NCI-H510A treated with DMSO at 0.1 percent for 48 hours (cell line): Measurements from ENCODE around the gene UMOD.
"Not testable (repeated sequence)": the region's sequence is repeated elsewhere in the genome, so short reads cannot be mapped to it uniquely, and the experiment has no call there.

Experiments
- DNase-seq: peaks from one replicate; lab custom pipeline; 2025; lab: John Stamatoyannopoulos, UW

Gene UMOD

DNA sequence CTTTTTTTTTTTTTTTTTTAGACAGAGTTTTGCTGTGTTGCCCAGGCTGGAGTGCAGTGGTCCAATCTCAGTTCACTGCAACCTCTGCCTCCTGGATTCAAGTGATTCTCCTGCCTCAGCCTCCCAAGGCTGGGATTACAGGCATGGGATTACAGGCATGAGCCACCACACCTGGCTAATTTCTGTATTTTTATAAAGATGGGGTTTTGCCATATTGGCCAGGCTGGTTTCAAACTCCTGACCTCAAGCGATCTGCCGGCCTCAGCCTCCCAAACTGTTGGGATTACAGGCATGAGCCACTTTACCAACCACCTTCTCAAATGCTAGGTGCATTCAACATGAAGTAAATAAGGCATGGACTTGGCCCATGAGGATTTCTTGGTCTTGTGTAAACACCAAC, 31.5 kb downstream of the UMOD start:
- not testable (repeated sequence) for DNase-seq

DNA sequence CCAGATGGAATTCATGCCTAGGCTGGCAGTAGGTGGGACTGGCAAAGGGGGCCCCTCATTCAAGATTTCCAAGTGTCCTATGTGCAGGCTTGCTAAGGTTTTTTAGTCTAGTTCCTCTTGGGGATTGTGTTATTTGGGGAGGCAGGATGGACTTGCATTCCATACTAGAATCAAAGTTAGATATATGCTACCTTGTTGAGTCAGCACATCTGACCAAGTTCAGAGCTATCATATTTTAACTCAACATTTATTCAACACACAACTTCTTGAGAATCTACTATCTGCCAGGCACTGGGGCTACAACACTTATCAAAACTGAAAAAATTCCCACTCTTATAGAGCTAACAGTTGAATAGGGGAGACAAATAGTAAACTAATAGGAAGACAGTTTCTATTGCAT, 31.9 kb downstream of the UMOD start:
- DNase-seq, result no peak

DNA sequence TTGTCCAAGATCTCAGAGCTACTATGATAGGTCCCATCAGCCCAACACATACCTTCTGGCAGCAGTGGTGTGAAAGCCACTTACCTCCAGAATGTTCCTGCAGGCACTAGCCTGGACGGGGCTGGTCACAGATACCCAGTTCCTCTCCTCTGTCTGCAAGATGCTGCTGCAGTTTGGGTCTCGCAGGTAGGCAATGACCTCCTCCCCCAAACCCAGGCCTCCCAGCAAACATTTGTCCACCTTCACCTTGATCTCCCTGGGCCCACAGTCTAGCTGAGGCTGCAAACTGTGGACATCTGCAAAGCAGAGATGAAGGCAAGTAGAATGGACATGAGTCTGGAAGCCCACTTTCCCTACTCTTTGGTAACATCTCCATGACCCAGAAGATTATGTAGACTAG, 32.3 kb downstream of the UMOD start:
- DNase-seq, result no peak

DNA sequence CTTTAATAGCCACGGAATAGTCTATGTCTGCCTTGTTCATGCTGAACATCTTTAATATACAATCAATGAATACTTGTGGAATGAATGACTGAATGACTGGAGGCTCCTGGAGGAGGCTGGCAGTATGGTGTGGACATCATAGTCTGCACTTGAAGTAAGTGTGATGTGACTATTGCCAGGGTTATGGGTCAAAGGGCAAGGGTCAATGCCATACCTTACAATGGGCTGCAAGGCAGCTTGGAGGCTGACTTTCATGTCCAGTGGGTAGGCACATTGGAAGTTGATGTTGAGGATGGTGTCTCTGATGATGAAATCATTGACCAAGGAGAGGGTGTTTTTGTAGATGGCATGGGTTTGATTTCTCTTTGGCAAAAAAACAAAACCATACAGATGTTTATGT, 33.1 kb downstream of the UMOD start:
- no peak for DNase-seq

DNA sequence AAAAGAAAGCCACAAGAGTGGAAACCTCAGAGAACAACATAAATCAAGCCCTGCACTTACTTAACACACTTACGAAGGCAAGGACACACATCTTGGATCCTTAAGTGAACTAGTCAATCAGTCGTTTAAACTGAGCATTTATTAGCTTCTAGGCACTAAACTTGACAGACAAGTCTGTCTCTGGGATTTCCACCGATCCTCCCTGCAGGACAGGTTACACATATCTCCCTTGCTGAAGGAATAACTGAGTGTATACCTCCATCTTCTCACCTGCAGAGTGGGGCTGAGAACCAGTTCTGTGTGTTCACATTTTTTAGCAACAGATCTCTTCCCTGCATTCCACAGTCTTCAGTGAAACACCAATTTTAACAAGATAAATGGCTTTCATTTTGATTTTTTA, 34.1 kb downstream of the UMOD start:
- no peak for DNase-seq

DNA sequence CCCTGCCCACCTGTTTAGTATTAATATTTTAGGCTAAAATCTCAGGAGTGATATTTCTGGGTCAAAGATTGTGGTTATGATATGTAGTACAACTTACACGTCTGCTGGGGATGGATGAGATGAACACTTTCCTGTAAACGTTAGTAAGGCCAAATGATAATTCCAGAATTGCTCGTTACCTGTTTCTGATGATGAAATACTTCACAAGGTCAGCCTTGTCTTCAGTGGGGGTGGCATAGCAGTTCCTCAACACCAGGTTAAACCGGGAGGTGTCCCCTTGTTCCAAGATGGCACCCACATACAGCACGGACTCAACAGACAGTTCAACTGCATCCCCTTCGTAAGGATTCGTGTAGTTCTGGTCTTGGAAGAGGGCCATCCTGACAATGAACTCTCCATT, 34.5 kb downstream of the UMOD start:
- DNase-seq, result no peak

DNA sequence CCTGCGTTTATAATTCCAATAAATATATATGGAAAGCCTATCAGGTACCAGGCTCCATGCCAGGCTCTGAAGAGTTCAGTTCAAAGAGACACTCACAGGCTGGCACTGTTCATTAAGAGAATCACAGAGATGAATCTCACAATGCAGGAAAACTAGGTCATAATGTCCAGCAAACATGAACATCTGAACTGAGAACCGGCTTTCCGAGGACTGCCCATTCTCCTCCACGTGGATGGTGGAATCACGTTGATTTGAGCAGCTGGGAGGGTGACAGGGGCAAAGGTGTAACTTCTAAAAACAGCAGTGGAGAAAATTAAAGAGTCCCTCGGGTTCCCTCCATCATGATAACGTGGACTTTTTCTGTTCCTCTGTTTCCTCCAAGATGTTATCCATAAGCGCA, 35.4 kb downstream of the UMOD start:
- DNase-seq, result no peak

DNA sequence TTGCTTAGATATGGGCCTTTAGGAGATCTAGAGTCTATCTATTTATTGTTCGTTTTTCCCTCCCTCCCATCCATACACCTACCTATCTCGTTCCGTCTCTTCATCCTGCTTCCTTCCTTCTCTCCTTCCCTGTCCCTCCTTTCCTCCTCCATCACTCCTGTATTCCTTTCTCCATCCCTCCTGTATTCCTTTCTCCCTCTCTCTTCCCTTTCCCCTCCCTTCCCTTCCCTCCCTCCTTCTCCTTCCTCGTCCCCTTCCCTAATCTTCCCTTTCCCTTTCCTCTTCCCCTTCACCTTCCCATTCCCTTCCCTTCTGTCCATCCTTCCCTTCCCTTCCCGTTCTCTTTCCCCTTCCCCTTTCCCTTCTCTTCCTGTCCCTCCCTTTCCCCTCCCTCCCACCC, 35.8 kb downstream of the UMOD start:
- no peak for DNase-seq

DNA sequence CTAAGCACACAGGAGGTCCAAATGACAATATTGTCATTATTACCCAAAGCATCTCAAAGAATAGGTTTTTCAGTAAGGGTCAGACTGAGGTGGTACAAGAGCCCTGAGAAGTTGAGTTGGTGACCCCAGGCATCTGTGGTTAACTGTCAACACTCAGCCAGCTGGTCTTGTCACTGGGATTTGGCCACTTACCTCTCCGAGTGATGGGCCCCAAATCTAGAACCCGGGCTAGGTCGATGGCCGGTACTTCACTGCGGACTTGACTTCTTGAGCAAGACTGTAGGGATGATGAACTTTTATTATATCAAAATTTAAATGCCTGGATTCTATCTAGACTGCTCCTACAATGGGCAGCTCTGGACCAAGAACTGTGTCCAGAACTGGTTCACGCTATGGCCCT, 36.8 kb downstream of the UMOD start:
- no peak for DNase-seq

DNA sequence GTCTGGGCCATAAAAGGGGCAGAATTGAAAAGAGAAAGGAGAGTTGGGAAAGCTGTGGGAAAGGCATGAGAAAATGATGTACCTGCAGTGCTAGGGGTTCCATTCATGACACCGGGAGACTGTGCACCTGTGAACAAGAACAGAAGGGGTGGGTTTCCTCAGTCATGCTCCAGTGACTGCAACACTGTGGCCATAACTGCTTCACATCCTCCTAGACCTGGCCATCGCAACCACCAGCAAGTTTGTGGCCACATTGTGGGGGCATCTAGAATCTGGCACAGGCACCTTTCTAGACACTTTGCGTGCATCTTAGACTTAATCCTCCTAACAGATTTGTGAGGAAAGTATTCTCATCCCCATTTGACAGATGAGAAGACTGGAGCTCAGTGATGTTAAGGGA, 37.9 kb downstream of the UMOD start:
- DNase-seq, result no peak

DNA sequence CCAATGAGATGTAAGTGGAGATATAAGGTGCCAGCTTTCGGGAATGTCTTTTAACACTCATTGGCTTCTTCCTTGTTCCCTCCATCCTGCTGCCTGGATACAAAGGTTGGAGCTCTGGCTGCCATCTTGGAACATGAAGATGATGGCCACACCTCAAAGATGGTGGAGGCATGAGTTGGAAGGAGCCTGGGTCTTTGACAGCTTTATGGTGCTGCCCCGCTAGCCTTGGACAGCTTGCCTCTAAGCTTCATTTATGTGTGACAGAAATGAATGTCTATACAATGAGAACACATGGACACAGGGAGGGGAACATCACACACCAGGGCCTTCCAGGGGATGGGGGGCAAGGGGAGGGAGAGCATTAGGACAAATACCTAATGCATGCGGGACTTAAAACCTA, 38.8 kb downstream of the UMOD start:
- DNase-seq, result no peak

DNA sequence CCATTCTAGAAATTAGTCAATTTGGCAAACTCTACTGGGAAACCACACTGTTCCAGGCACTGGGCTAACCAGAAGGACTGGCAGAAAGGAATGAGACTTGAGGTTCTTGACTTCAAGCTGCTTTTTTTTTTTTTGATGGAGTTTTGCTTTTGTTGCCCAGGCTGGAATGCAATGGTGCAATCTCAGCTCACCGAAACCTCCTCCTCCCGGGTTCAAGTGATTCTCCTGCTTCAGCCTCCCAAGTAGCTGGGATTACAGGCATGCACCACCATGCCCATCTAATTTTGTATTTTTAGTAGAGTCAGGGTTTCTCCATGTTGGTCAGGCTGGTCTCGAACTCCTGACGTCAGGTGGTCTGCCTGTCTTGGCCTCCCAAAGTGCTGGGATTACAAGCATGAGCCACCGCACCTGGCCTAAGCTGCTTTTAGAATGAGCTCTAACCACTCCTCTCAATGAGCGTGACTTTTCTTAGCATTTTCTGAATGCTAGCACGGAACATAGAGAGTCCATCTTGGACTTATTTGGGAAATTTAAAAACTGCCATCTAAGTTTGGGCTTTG, 39.9 kb downstream of the UMOD start:
- not testable (repeated sequence) for DNase-seq

DNA sequence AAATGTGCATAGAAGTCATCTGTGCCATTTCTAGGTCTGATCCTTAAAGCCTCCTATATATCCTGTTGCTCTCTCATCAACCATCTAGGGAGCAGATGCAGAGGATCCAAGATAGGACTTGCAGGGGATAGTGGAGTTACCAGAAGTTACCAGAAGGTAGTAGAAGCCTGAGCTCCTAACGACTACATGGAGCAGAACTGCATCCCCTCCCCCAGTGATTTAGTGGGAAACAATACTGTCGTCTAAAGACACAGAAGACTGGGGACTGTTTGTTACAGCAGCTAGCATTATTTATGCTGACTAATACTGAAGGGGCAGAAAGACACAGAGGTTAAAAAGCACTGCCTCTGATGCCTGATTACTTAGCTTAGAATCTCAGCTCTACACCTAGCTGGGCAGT, 41.0 kb downstream of the UMOD start:
- DNase-seq, result no peak

DNA sequence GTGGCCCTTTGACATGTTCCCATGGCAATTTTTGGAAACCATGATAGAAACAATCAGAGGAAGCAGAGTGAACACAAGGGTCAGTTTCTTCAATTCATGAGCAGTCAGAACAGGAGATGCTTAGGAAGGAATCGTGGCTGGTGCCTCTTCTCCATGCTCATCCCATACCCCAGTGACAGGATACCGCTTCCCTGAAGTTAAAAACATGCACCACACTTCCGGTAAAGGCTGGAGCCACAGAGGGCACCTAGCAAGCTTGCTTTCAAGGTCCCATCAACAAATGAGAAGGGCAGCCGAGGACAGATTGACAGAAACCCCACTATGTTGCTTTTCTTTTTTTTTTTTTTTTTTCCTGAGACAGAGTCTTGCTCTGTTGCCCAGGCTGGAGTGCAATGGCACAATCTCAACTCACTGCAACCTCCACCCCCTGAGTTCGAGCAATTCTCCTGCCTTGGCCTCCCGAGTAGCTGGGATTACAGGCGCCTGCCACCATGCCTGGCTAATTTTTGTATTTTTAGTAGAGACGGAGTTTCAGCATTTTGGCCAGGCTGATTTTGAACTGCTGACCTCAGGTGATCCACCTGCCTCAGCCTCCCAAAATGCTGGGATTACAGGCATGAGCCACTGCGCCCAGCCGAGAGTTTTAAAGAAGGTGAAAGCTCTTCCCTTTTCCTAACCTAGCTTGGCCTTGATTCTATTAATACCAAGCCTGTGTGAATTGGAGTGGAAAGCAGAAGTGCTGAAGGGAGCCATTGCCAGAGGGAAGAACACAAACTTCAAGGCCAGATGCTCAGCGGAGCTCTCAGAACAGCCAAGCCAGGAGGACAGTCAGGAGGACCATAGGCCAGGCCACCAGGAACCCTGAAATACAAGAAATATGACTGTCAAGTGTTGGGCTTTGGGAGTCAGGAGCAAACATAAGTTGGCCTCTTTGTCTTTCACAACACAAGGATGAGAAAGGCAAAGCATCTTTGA, 41.8 kb downstream of the UMOD start:
- DNase-seq, result no peak

DNA sequence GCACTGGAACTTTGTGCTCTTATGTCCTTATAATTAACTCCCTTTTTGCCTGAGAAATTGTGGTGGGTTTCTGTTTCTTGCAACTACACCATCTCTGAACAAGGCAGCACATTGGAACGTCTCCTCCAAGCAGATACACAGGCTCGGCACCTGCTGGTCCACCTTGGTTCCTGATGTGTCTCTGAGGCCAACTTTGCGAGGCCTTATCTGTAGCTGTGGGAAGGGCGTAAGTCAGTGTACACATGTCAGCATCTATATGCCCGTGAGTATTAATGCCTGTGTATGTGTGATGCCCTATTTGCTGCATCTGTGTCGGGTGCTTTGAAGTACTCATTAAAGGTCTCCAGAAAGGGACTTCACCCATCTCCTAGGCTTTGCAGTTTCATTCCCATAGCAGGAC, 42.7 kb downstream of the UMOD start:
- DNase-seq, result no peak

DNA sequence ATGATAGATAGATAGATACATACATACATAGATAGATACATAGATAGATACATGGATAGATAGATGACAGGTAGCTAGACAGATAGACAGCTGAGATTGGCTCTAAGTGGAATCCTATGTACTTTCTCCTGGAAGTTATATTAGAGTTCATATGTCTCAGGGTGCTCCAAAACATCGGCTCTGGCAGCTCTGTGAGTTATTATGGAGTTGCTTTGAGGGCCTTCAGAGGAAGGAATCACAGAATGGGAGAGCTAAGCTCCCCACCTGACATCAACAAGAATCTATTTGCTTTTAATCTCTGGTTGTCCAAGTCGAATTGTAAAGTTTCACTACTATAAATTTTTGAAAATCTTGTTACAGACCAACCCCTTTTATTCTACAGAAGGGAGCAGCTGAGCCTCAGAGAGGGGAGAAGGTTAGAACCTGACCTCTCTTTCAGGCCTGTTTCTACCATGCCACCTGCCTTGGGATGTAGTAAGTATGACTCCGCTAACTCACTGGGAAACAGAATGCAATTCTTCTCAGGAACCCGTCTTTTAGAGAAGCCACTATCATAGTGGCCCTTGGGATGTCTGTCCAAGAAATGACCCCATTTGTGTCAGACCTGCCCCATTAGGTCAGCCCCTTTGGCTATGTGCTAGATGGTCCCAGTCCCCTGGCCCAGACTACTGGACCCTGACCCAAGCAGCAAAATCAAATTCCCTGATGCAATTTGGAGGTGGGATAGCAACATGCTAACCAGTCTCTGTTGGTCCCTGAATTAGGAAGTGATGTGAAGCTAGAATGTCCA, 43.5 kb downstream of the UMOD start:
- no peak for DNase-seq

DNA sequence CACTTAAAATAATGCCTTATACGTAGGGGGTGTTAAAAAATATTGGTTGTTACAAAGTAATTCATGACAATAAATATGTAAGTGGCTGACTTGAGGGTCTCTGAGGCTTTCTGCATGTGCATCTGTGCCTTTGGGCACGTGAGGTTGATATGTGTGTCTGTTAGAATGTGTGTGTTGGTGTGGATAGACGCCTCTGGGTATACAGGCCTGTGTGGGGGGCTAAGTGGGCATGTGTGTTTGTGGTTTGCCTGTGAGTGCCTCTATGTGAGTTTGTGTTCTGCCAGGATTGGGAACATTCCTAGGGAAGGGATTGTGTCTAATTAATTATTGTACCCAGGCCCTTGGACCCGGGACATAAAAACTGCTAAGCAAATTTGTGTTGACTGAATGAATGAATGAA, 44.2 kb downstream of the UMOD start:
- no peak for DNase-seq

DNA sequence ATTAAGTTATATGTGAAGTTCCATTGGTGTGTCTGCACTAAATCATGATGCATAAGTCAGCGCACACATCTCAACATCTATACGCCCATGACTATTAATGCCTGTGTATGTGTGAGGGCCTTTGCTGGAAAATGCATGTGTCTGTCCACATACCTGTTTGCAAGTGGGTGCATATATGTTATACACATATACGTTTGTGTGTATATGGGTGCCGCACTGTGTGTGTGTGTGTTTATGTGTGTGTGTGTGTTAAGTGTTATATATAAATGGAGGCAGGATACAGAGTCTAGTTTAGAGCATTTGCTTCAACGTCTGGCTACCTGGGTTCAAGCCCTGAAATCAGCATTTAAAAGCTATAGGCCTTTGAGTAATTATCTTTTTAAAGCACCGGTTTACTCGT, 44.7 kb downstream of the UMOD start:
- no peak for DNase-seq

DNA sequence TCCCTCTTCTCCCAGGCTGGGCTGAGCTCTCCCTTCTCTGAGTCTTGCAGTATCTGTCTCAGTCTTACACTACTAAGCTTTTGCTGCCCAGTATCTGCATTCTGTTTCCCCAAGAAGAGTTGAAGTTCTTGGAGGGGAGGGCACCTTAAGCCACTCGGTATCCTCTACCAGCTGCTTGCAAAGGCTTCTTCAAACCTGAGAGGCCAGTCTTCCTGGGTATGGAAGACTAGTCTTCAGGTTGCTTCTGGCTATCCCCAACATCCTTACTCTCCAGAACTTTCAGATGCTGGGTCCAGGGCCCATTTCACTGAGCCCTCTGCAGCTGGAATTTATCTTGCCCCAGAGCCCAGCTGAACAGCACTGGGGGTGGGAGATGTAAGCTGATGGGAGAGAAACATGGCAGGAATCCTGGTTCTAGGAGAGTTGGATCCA, 45.3 kb downstream of the UMOD start:
- no peak for DNase-seq

DNA sequence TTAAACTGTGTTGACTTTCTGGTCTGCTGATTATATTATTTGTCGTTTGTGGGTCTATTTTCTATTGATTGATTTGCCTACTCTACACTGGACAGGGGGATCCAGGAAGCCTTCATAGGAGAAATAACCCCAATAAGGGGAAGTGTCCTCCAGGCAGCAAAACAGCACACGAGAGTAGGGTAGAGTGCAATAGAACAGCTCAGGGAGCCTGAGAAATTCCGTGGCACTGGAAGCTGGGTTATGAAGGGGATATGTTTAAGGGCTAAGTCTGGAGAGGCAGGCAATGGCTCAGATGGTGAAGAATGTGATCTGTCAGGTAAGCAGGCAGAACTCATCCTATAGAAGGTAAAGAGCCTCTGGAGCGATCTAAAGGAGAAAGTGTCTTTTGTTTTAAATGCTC, 46.1 kb downstream of the UMOD start:
- no peak for DNase-seq

DNA sequence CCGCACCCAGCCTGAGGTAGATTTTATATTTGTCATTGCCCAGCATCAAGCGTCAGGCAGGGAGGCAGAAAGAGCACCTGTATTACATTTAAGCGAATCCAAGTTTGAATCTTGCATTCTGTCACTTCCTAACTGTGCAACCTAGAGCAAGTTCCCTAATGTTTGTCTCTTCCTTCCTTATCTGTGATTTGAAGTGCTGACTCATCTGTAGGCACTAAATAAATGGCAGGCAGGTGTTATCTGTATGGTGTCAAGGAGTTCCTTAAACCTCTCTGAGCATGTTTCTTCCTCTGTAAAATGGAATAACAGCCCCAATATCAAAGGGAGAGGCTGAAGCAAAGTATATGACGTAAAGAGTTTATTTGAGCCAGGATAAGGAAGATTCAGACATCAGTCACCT, 49.5 kb downstream of the UMOD start:
- DNase-seq, result peak; percentile 6

DNA sequence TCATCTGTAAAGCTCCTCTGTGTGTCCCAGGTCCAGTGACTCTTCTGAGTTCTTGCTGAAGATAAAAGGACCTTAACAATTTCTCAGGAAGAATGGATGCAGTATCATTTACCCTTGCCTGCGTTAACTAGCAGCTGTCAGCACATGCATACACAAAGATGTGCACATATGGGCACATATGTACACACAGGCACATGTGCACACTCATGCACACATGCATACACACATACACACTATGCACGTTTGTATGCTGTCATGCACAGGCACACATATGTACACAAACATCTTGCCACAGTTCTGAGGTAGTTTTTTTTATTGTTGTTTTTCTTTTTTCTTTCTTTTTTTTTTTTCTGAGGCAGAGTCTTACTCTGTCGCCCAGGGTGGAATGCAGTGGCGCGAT, 50.1 kb downstream of the UMOD start:
- DNase-seq, result no peak

DNA sequence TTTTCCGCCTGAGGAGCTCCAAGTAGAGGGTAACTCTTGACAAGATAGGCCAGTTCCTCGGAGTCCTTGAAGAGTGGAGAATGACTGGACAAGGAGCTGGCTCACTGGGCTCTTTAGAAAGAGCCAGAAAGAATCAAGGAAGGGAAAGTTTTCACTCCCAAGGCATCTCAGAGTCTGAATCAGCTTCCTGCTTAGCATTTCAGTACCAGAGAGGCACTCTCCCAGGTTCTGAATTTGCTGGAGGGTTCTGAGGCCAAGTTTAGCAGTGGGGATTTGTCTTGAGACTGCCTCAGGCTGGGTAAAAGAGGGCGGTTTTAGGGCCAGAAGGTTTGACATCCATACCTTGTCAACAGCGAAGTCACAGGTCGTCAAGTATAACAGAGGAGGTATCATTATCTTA, 50.7 kb downstream of the UMOD start:
- DNase-seq, result no peak
